GM12874 (cell line): Measurements from ENCODE around the gene RLBP1.
A peak's percentile ranks its signal among the peaks of the same experiment; 100 is the strongest.

Source experiments
- TF ChIP-seq, protein P1 (sequence below): IDR thresholded peaks from 2 replicates; pipeline ENCODE4 v1.5.1; 2011; ENCODE audit warnings: low read depth, mild to moderate bottlenecking, control low read depth, low read length, moderate library complexity; ENCODE audit not compliant: insufficient read depth

Gene RLBP1

DNA sequence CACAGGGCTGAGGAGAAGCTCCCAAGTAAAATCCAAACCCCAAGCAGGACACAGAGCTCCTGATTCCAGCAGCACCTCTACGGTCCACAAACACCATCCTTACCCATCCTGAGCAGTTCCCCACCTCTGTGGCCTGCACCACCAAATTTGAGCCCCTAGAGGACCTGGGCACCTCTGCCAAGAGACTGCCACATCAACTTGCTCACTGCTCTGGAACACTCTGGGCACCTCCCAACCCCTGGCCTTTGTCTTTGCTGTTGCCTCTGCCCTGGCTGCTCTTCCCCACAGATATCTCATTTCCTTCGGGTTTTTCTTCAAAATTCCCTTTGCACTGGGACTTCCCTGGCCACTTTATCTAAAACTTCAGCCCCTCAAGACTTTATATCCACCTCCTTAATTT lies 5.8 kb downstream of the RLBP1 start:
- TF ChIP-seq, protein P1, sequence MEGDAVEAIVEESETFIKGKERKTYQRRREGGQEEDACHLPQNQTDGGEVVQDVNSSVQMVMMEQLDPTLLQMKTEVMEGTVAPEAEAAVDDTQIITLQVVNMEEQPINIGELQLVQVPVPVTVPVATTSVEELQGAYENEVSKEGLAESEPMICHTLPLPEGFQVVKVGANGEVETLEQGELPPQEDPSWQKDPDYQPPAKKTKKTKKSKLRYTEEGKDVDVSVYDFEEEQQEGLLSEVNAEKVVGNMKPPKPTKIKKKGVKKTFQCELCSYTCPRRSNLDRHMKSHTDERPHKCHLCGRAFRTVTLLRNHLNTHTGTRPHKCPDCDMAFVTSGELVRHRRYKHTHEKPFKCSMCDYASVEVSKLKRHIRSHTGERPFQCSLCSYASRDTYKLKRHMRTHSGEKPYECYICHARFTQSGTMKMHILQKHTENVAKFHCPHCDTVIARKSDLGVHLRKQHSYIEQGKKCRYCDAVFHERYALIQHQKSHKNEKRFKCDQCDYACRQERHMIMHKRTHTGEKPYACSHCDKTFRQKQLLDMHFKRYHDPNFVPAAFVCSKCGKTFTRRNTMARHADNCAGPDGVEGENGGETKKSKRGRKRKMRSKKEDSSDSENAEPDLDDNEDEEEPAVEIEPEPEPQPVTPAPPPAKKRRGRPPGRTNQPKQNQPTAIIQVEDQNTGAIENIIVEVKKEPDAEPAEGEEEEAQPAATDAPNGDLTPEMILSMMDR: no peak

DNA sequence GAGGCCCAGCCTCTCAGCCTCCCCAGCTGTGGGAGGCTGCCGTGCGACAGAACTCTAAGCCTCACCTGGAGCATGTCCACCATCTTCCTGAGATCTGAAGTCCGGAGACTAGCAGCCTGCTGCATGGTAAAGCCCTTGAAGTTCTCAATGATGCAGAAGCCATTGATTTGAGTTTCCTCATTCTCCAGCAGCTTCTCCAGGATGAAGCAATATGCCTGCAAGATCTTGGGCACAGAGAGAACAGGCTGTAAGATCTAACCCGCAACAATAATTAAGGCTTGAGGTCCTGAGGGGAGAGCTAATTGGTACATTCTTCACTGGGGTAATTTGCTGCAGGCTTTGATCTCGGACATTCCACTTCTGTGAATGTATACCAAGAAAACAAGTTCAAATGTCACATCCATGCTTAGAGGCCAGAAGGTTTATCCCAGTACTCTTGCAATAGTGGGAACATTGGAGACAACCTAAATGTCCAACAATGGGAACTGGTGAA lies 9.7 kb downstream of the RLBP1 start:
- TF ChIP-seq, protein P1: no peak

DNA sequence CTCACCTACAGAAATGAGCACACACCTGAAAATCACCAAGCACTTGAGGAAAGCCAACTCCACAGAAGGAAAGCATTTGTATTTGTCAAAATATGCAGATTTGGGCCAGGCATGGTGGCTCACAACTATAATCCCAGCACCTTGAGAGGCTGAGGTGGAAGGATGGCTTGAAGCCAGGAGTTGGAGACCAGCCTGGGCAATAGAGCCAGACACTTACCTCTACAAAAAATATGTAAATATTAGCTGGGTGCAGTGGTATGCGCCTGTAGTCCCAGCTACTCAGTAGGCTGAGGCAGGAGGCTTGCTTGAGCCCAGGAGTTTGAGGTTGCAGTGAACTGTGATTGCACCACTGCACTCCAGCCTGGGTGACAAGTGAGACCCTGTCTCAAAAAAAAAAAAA lies 12.3 kb downstream of the RLBP1 start:
- TF ChIP-seq, protein P1: no peak

GRCh38 chr15:89208256-89208655 lies 13.1 kb downstream of the RLBP1 start:
- TF ChIP-seq, protein P1: no peak

DNA sequence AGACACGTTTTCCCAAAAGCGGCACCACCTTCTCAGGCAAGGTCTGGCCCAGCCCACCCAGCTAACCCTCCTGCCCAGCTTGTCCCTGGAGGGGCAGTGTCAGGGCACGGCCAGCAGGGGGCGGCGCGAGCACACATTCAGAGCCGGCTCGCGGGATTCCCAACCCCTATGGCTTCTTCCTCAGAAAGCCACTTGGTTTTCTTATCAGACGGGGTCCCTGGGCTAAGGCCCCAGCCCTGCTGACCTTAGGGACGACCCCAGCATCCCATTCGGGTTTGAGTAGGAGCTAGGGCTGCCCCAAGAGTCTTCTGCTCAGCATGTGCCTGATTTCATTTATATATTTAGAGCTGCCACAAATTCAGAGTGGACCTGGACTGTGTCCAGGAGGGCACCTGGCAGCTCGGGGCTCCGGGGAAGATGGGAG lies 14.5 kb downstream of the RLBP1 start:
- TF ChIP-seq, protein P1: peak; percentile 99

GRCh38 chr15:89205991-89206585 lies 15.3 kb downstream of the RLBP1 start:
- TF ChIP-seq, protein P1: no peak

GRCh38 chr15:89203705-89204273 lies 17.6 kb downstream of the RLBP1 start:
- TF ChIP-seq, protein P1: no peak
